Stimulated activated memory B cell treated with anti-CD40 and anti-IgM and Interleukin-4, amounts not matched to agents 10 μg/mL and 1 μg/mL and 100 μg/mL, for 72 hours (primary cell): ENCODE measurements around the gene SDK1.

Experiments
- ATAC-seq: fragments of 150-1000 bp; cut with Tn5 transposase; 2 replicates; pipeline ENCODE4 v1.10.0; 2021
- H3K27ac Mint-ChIP-seq: one replicate; pipeline ENCODE4 v1.8.0; 2022; ENCODE audit warnings: mild to moderate bottlenecking, mixed read lengths
- H3K27me3 Mint-ChIP-seq: one replicate; pipeline ENCODE4 v1.8.0; 2022; ENCODE audit warnings: mixed read lengths
- H3K36me3 Mint-ChIP-seq: one replicate; pipeline ENCODE4 v1.8.0; 2022; ENCODE audit warnings: mixed read lengths
- H3K4me1 Mint-ChIP-seq: one replicate; pipeline ENCODE4 v1.8.0; 2022; ENCODE audit warnings: mixed read lengths
- H3K4me3 Mint-ChIP-seq: one replicate; pipeline ENCODE4 v1.8.0; 2022; ENCODE audit warnings: mild to moderate bottlenecking, moderate library complexity, mixed read lengths
- H3K9me3 Mint-ChIP-seq: one replicate; pipeline ENCODE4 v1.8.0; 2022; ENCODE audit warnings: mixed read lengths

The SDK1 gene

GRCh38 chr7:3867863-3868262, 566.8 kb downstream of the SDK1 start:
- no peaks in the 10 kb centered on the region for H3K4me1 Mint-ChIP-seq
- no peaks in the 10 kb centered on the region for H3K36me3 Mint-ChIP-seq
- no peak for ATAC-seq
- peaks cover 10% of the 10 kb centered on the region for H3K9me3 Mint-ChIP-seq
- H3K4me3 Mint-ChIP-seq: no peak overlapping the region
- peaks cover 13% of the 10 kb centered on the region for H3K27me3 Mint-ChIP-seq
- H3K27ac Mint-ChIP-seq: no peak overlapping the region

GRCh38 chr7:3879355-3880075, 578.5 kb downstream of the SDK1 start:
- no peaks in the 10 kb centered on the region for H3K4me1 Mint-ChIP-seq
- H3K27ac Mint-ChIP-seq: no peak overlapping the region
- H3K36me3 Mint-ChIP-seq: no peaks in the 10 kb centered on the region
- no peak for ATAC-seq
- H3K9me3 Mint-ChIP-seq: no peaks in the 10 kb centered on the region
- H3K4me3 Mint-ChIP-seq: no peak overlapping the region
- peaks cover 18% of the 10 kb centered on the region for H3K27me3 Mint-ChIP-seq

GRCh38 chr7:3880228-3880987, 579.4 kb downstream of the SDK1 start:
- Mint-ChIP-seq H3K4me1 (no peaks in the 10 kb centered on the region), H3K27ac (no peak overlapping the region), H3K4me3 (no peak overlapping the region), H3K27me3 (peaks cover 15% of the 10 kb centered on the region), H3K9me3 (no peaks in the 10 kb centered on the region), H3K36me3 (no peaks in the 10 kb centered on the region)
- ATAC-seq: no peak

GRCh38 chr7:3882782-3883181, 581.7 kb downstream of the SDK1 start:
- H3K4me1 Mint-ChIP-seq: no peaks in the 10 kb centered on the region

GRCh38 chr7:3884543-3884942, 583.5 kb downstream of the SDK1 start:
- no peaks in the 10 kb centered on the region for H3K4me1 Mint-ChIP-seq
- no peak overlapping the region for H3K27ac Mint-ChIP-seq
- H3K9me3 Mint-ChIP-seq: no peaks in the 10 kb centered on the region

More at GRCh38 chr7:3882782-3883181, 581.7 kb downstream of the SDK1 start:
- H3K36me3 Mint-ChIP-seq: no peaks in the 10 kb centered on the region
- no peak overlapping the region for H3K4me3 Mint-ChIP-seq
- ATAC-seq: no peak
- H3K9me3 Mint-ChIP-seq: no peaks in the 10 kb centered on the region
- H3K27ac Mint-ChIP-seq: no peak overlapping the region
- H3K27me3 Mint-ChIP-seq: peaks cover 8% of the 10 kb centered on the region

GRCh38 chr7:3887096-3887690, 586.1 kb downstream of the SDK1 start:
- Mint-ChIP-seq H3K4me1 (no peaks in the 10 kb centered on the region), H3K27ac (no peak overlapping the region), H3K36me3 (no peaks in the 10 kb centered on the region), H3K4me3 (no peak overlapping the region), H3K9me3 (no peaks in the 10 kb centered on the region), H3K27me3 (peaks cover 17% of the 10 kb centered on the region)
- ATAC-seq: no peak

More at GRCh38 chr7:3884543-3884942, 583.5 kb downstream of the SDK1 start:
- Mint-ChIP-seq H3K27me3 (peaks cover 8% of the 10 kb centered on the region), H3K4me3 (no peak overlapping the region), H3K36me3 (no peaks in the 10 kb centered on the region)
- no peak for ATAC-seq

GRCh38 chr7:3888096-3888495, 587.0 kb downstream of the SDK1 start:
- Mint-ChIP-seq H3K36me3 (no peaks in the 10 kb centered on the region), H3K9me3 (no peaks in the 10 kb centered on the region), H3K27me3 (peaks cover 24% of the 10 kb centered on the region), H3K27ac (no peak overlapping the region), H3K4me3 (no peak overlapping the region), H3K4me1 (no peaks in the 10 kb centered on the region)
- no peak for ATAC-seq

- Mint-ChIP-seq H3K9me3 (no peaks in the 10 kb centered on the region), H3K4me1 (peaks cover 3% of the 10 kb centered on the region), H3K4me3 (no peak overlapping the region), H3K36me3 (no peaks in the 10 kb centered on the region), H3K27ac (no peak overlapping the region), H3K27me3 (peaks cover 34% of the 10 kb centered on the region)
- ATAC-seq: no peak
Observed at GRCh38 chr7:3892157-3892556, 591.1 kb downstream of the SDK1 start.

- peaks cover 8% of the 10 kb centered on the region for H3K4me1 Mint-ChIP-seq
- H3K36me3 Mint-ChIP-seq: no peaks in the 10 kb centered on the region
- ATAC-seq: no peak
- H3K4me3 Mint-ChIP-seq: no peak overlapping the region
- no peak overlapping the region for H3K27ac Mint-ChIP-seq
- H3K27me3 Mint-ChIP-seq: peaks cover 40% of the 10 kb centered on the region
- no peaks in the 10 kb centered on the region for H3K9me3 Mint-ChIP-seq
Observed at GRCh38 chr7:3892686-3893085, 591.6 kb downstream of the SDK1 start.

- Mint-ChIP-seq H3K36me3 (no peaks in the 10 kb centered on the region), H3K4me1 (peaks cover 12% of the 10 kb centered on the region), H3K27me3 (peaks cover 45% of the 10 kb centered on the region), H3K27ac (no peak overlapping the region), H3K9me3 (no peaks in the 10 kb centered on the region), H3K4me3 (no peak overlapping the region)
- ATAC-seq: no peak
Observed at GRCh38 chr7:3893151-3893788, 592.2 kb downstream of the SDK1 start.

GRCh38 chr7:3893789-3894153, 592.7 kb downstream of the SDK1 start:
- Mint-ChIP-seq H3K36me3 (no peaks in the 10 kb centered on the region), H3K4me3 (no peak overlapping the region), H3K9me3 (no peaks in the 10 kb centered on the region), H3K27me3 (peaks cover 45% of the 10 kb centered on the region), H3K4me1 (peaks cover 12% of the 10 kb centered on the region), H3K27ac (no peak overlapping the region)
- no peak for ATAC-seq

GRCh38 chr7:3895341-3896116, 594.5 kb downstream of the SDK1 start:
- no peak for ATAC-seq
- Mint-ChIP-seq H3K4me3 (no peak overlapping the region), H3K36me3 (no peaks in the 10 kb centered on the region), H3K27ac (no peak overlapping the region), H3K9me3 (no peaks in the 10 kb centered on the region), H3K4me1 (peaks cover 12% of the 10 kb centered on the region), H3K27me3 (peaks cover 45% of the 10 kb centered on the region)

- Mint-ChIP-seq H3K27ac (no peak overlapping the region), H3K36me3 (no peaks in the 10 kb centered on the region), H3K27me3 (peaks cover 45% of the 10 kb centered on the region), H3K4me1 (peaks cover 12% of the 10 kb centered on the region), H3K4me3 (no peak overlapping the region), H3K9me3 (no peaks in the 10 kb centered on the region)
- no peak for ATAC-seq
Observed at GRCh38 chr7:3896169-3896765, 595.2 kb downstream of the SDK1 start.
